AG04449 (cell line): ENCODE measurements around the gene ELK3.

Source experiments
- CTCF ChIA-PET: fragments of 350-600 bp; formaldehyde crosslinking; extraction: SDS; loops from one replicate; lab custom pipeline; 2021; ENCODE audit warnings: antibody characterized with exemption; lab: Yijun Ruan, JAX
- POLR2A ChIA-PET: fragments of 400-600, 350-600 bp; formaldehyde crosslinking; extraction: SDS; loops from one replicate; lab custom pipeline; 2020; ENCODE audit warnings: antibody characterized with exemption, inconsistent platforms; lab: Yijun Ruan, JAX
- DNase-seq: peaks from one replicate; pipeline ENCODE4 v3.0.0-alpha.2; 2010; ENCODE audit warnings: low read depth, low spot score
- H3K4me3 ChIP-seq: 2 replicates; pipeline ENCODE4 v1.5.1; 2011; ENCODE audit warnings: low read depth, mild to moderate bottlenecking, control low read depth, low read length
- CTCF ChIP-seq: IDR thresholded peaks from one replicate; pipeline ENCODE4 v1.5.1; 2011; ENCODE audit warnings: mild to moderate bottlenecking, moderate library complexity, low read length, control low read depth, inconsistent platforms; ENCODE audit not compliant: insufficient read depth; ENCODE audit errors: missing control alignments

ELK3 gene

GRCh38 chr12:96247563-96247962 is 53.4 kb downstream of the ELK3 start:
- no peak for TF ChIP-seq CTCF
- POLR2A ChIA-PET: no interaction called here
- CTCF ChIA-PET: interaction anchor here (1.2 kb wide), 1 partner anchor 186 kb away, joined by 3 read pairs; no protein-coding TSS in a partner anchor
- H3K4me3 ChIP-seq: no peak overlapping the region
- DNase-seq: no peak

- H3K4me3 ChIP-seq: no peak overlapping the region
- TF ChIP-seq CTCF: no peak
- CTCF ChIA-PET: interaction anchor here (0.9 to 1.8 kb wide), 4 partner anchors 8 to 268 kb away, joined by 3 to 6 read pairs (median 4); no protein-coding TSS in a partner anchor
- no peak for DNase-seq
- POLR2A ChIA-PET: no interaction called here
Observed at GRCh38 chr12:96248136-96248931, 54.2 kb downstream of the ELK3 start.

- ChIA-PET POLR2A (no interaction called here), CTCF (interaction anchor here (0.6 to 2.2 kb wide), 7 partner anchors 9 to 267 kb away, joined by 3 to 13 read pairs (median 4); partner anchors contain the start of gene CDK17)
- TF ChIP-seq CTCF: no peak
- no peak for DNase-seq
- H3K4me3 ChIP-seq: no peak overlapping the region
Observed at GRCh38 chr12:96249196-96250118, 55.3 kb downstream of the ELK3 start.

- TF ChIP-seq CTCF: no peak
- no peak overlapping the region for H3K4me3 ChIP-seq
- POLR2A ChIA-PET: no interaction called here
- CTCF ChIA-PET: interaction anchor here (0.8 to 2.2 kb wide), 4 partner anchors 11 to 189 kb away, joined by 3 to 13 read pairs (median 4); partner anchors contain the start of gene CDK17
- DNase-seq: no peak
Observed at GRCh38 chr12:96250119-96250685, 56.0 kb downstream of the ELK3 start.

GRCh38 chr12:96255077-96255476 is 60.9 kb downstream of the ELK3 start:
- H3K4me3 ChIP-seq: no peak overlapping the region
- ChIA-PET CTCF (interaction anchor here (0.9 to 2.8 kb wide), 5 partner anchors 10 to 262 kb away, joined by 3 to 7 read pairs (median 5); no protein-coding TSS in a partner anchor), POLR2A (no interaction called here)
- DNase-seq: no peak
- no peak for TF ChIP-seq CTCF
